GM12878 (cell line): ENCODE measurements around the gene RNF121. TPM values are rescaled to one million over a fixed set of nuclear protein-coding genes. Genes with fewer than 3 reads are reported as not detected.

Experiments used
- ATAC-seq: fragments of 200-7000 bp; cut with Tn5 transposase; 3 replicates; pipeline ENCODE4 v1.9.1; 2020; ENCODE audit warnings: mild to moderate bottlenecking, moderate library complexity
- BruUV-seq: library from RNA; stranded (reverse); fragments of 400-500 nt; replicated peaks from 2 replicates; lab custom pipeline; 2021; lab: Mats Ljungman, UMichigan
- CTCF ChIA-PET: fragments of 300-600 bp; sonication (Branson Sonifier 250); formaldehyde crosslinking; extraction: SDS; loops from one replicate; lab custom pipeline; 2021; ENCODE audit warnings: inconsistent platforms; lab: Yijun Ruan, JAX
- POLR2A ChIA-PET: fragments of 350-600 bp; formaldehyde crosslinking; extraction: SDS; loops from one replicate; lab custom pipeline; 2021; ENCODE audit warnings: inconsistent platforms; lab: Charles Lee
- RAD21 ChIA-PET: fragments of 300-600 bp; sonication (Branson Sonifier 250); formaldehyde crosslinking; loops from one replicate; lab custom pipeline; 2023; ENCODE audit warnings: antibody characterized with exemption; ENCODE audit not compliant: unreplicated experiment; lab: Charles Lee
- SMC1A ChIA-PET: fragments of 300-600 bp; sonication (Branson Sonifier 250); formaldehyde crosslinking; loops from one replicate; lab custom pipeline; 2023; ENCODE audit not compliant: unreplicated experiment, uncharacterized antibody; lab: Charles Lee
- DNase-seq: peaks from one replicate; pipeline ENCODE4 v3.0.0-alpha.2; 2011; ENCODE audit warnings: low read depth, low spot score
- FAIRE-seq: peaks from 3 replicates; lab custom pipeline; 2011; peaks lifted over from hg19 to GRCh38; lab: Jason Lieb, UNC
- H2AFZ ChIP-seq: 2 replicates; pipeline ENCODE4 v1.6.0; 2011; ENCODE audit warnings: low read depth, low read length, control low read depth; ENCODE audit not compliant: control insufficient read depth
- H3K27ac ChIP-seq: 2 replicates; pipeline ENCODE4 v1.5.1; 2011; ENCODE audit warnings: control low read depth; ENCODE audit not compliant: control insufficient read depth, insufficient read depth
- H3K27me3 ChIP-seq, 2 experiments: replicated peaks in 1 of 2; 2 replicates each; pipeline versions ENCODE4 v1.6.0 to v1.6.1; 2011; ENCODE audit warnings: low read length in 1 of 2; ENCODE audit not compliant: control insufficient read depth in 2 of 2, insufficient read depth in 2 of 2
- H3K36me3 ChIP-seq, 2 experiments: 2 replicates each; pipeline ENCODE4 v1.5.1; 2011; ENCODE audit warnings: low read length in 1 of 2; ENCODE audit not compliant: control insufficient read depth in 2 of 2, insufficient read depth in 2 of 2
- H3K4me1 ChIP-seq: 2 replicates; pipeline ENCODE4 v1.6.1; 2011; ENCODE audit warnings: mild to moderate bottlenecking, low read length, moderate library complexity, mixed read lengths; ENCODE audit not compliant: control insufficient read depth, insufficient read depth
- H3K4me2 ChIP-seq: 2 replicates; pipeline ENCODE4 v1.6.0; 2011; ENCODE audit warnings: control low read depth; ENCODE audit not compliant: control insufficient read depth, insufficient read depth
- H3K4me3 ChIP-seq: fragments of 200-600 bp; sonication (generic); 2 replicates; pipeline ENCODE4 v1.5.1; 2016
- H3K79me2 ChIP-seq: 2 replicates; pipeline ENCODE4 v1.6.0; 2011; ENCODE audit warnings: low read length; ENCODE audit not compliant: control insufficient read depth, insufficient read depth
- H3K9ac ChIP-seq: 2 replicates; pipeline ENCODE4 v1.8.0; 2011; ENCODE audit warnings: low read length, control low read depth, mixed read lengths; ENCODE audit not compliant: control insufficient read depth, insufficient read depth
- H3K9me3 ChIP-seq: replicated peaks from 3 replicates; pipeline ENCODE4 v1.5.1; 2011; ENCODE audit warnings: mild to moderate bottlenecking, low read length; ENCODE audit not compliant: control insufficient read depth, insufficient read depth
- H4K20me1 ChIP-seq: 2 replicates; pipeline ENCODE4 v1.6.0; 2011; ENCODE audit not compliant: control insufficient read depth, insufficient read depth
- RELB ChIP-seq: fragments of 450-650 bp; IDR thresholded peaks from 2 replicates; pipeline ENCODE4 v1.6.1; 2017; ENCODE audit warnings: low read depth, mild to moderate bottlenecking, moderate library complexity
- REST ChIP-seq: IDR thresholded peaks from 2 replicates; pipeline ENCODE4 v1.6.1; 2012; ENCODE audit warnings: mild to moderate bottlenecking, low read depth, low read length
- WGBS: methylation state at CpG from one replicate; pipeline ENCODE4 v1.1.6; 2016; ENCODE audit warnings: low lambda C conversion rate; ENCODE audit not compliant: insufficient replicate concordance, insufficient coverage; ENCODE audit errors: missing lambda C conversion rate; 5-methylcytosine and 5-hydroxymethylcytosine counted together
- in situ Hi-C: fragments of 300-500 bp; cut with MboI; formaldehyde crosslinking; loops from 9 replicates; pipeline ENCODE4 v1.14.3; 2018; ENCODE audit warnings: mixed read lengths
- intact Hi-C: fragments of 100-400 bp; cut with micrococcal nuclease; formaldehyde crosslinking; loops from one replicate; pipeline ENCODE4 v1.14.2; 2022; ENCODE audit not compliant: unreplicated experiment
- polyA plus RNA-seq, 11 experiments: library from polyadenylated mRNA; depleted of rRNA in 4 of 11; unstranded in 6 of 11; stranded (reverse) in 5 of 11; fragments of >200 nt; fragmentation: Nextera tagmentation in 4 of 11; fragmentation: Illumina TruSeq in 1 of 11; extraction: Ambion mirVana in 4 of 11; extraction: Trizol in 1 of 11; gene quantifications; 1 replicate in 1 of 11; 2 replicates in 10 of 11; pipeline versions ENCODE4 v1.2.1 to v1.2.3, GENCODE V29; 2011 to 2016; ENCODE audit warnings: inconsistent platforms in 2 of 11, missing spikeins in 2 of 11, low read depth in 1 of 11
- total RNA-seq, 4 experiments: library from RNA; depleted of rRNA in 3 of 4; stranded (reverse); fragments of >200 nt in 3 of 4; fragmentation: Illumina TruSeq in 1 of 4; extraction: Trizol in 1 of 4; gene quantifications; 2 replicates each; pipeline versions ENCODE4 v1.2.1 to v1.2.3, GENCODE V29; 2013 to 2021

The RNF121 gene
- total and polyA plus RNA-seq, 10 of the 15 experiments (the other 5 are each of a cell fraction or from before 2014, with no cell fraction given), result 8.6 to 73.7 (median 32.7) TPM

DNA sequence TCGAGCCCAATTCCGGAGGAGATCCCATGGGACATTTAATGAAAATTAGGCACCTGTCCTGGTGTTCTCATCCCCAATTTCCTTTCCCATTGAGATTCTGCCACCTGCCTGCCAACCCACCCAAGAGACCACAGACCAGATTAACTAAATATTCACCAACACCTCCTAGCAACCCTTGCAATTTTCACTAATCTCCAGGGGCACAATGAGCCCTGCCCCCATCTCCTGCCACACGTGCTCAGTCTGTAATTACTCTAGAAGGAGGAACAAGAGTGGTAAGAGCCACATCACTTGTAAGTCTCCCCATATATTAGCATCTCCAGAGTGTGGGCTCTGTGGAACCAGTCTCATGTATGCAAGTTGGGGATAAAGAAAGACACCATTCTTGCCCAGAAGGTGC, 107.8 kb downstream of the RNF121 start:
- ChIA-PET CTCF (interaction anchor here (1.3 to 18.1 kb wide), 4 partner anchors 12 to 59 kb away, joined by 3 to 416 read pairs (median 7); partner anchors contain the start of gene LAMTOR1), RAD21 (interaction anchor here (1.3 to 4.7 kb wide), 3 partner anchors 11 to 34 kb away, joined by 4 to 46 read pairs (median 6); no protein-coding TSS in a partner anchor), SMC1A (interaction anchor here (1.2 kb wide), 1 partner anchor 55 kb away, joined by 4 read pairs; no protein-coding TSS in a partner anchor), POLR2A (interaction anchor here (1.0 to 1.5 kb wide), 2 partner anchors 32 to 66 kb away, joined by 3 to 4 read pairs; partner anchors contain the start of gene LAMTOR1)
- Histone ChIP-seq H3K27ac (no peak overlapping the region), H4K20me1 (no peaks in the 10 kb centered on the region), H2AFZ (no peak overlapping the region), H3K27me3 (no peaks in the 10 kb centered on the region), H3K79me2 (peaks cover 59% of the 10 kb centered on the region), H3K36me3 (peaks cover 2 to 21% of the 10 kb centered on the region in 2 experiments), H3K4me1 (peaks cover 27% of the 10 kb centered on the region), H3K4me2 (peak overlapping the region; percentile 7; the same call in 1 of the 2 replicates), H3K4me3 (no peak overlapping the region), H3K9me3 (no peaks in the 10 kb centered on the region), H3K9ac (no peak overlapping the region)
- in situ Hi-C loops (no loop called here), intact Hi-C loops (no loop called here)
- 65% methylated on average over 3 of the region's 3 CpGs for WGBS
- FAIRE-seq (no peak), ATAC-seq (no peak), DNase-seq (no peak)
- no TSS peak for BruUV-seq
- TF ChIP-seq REST, result no peak
- no peak for TF ChIP-seq RELB
